DND-41 (cell line): Measurements from ENCODE around the gene GPR152.

Source experiments
- CTCF ChIP-seq: IDR thresholded peaks from 2 replicates; pipeline ENCODE4 v1.5.1; 2012; ENCODE audit warnings: borderline replicate concordance, low read length, moderate library complexity, mild to moderate bottlenecking; ENCODE audit not compliant: poor library complexity, severe bottlenecking; ENCODE audit errors: extremely low read depth
- EZH2 ChIP-seq: IDR thresholded peaks from 3 replicates; pipeline ENCODE4 v1.6.1; 2012; ENCODE audit warnings: borderline replicate concordance, low read depth, mild to moderate bottlenecking, moderate library complexity, low read length, inconsistent platforms; ENCODE audit not compliant: severe bottlenecking

- TF ChIP-seq EZH2 (no peak), CTCF (no peak)
Measured at GRCh38 chr11:67431346-67432249, 20.9 kb downstream of the GPR152 start.
